Measurements from ENCODE around the gene RASA4B.
"Not testable (repeated sequence)": the region's sequence is repeated elsewhere in the genome, so short reads cannot be mapped to it uniquely, and the experiment has no call there.

The RASA4B gene

DNA sequence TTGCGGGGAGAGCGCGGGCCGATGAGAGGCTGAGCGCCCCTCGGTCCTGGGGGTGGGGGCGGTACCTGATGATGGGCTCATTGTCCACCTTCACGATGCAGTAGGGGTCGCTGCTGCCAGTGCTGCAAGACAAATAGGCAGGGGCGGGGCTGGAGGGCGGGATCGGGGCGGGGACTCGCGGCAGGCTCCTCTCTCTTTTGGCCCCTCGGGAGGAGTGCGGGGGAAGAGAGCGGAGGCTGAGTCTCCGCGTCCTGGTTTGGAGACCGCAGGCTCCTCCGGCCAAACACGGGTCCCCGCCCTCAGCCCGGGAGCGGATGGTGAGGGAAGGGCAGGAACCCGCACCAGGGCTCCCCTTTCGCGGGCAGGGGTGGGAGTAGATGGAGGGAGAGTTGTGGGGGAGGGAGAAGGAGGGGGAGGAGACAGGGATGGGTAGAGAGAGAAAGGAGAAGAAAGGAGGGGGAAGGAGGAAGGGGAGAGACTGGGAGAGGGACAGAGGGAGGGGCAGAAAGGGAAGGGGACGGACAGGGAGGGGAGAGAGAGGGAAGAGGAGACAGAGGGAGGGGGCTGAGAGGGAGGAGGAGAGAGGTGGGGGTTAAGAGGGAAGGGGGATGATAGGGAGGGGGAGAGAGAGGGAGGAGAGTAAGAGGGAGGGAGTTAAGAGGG lies 5.6 kb downstream of the RASA4B start:
- DNase-seq (ENCODE audit: low read depth in 2 of 2) = not testable (repeated sequence)

DNA sequence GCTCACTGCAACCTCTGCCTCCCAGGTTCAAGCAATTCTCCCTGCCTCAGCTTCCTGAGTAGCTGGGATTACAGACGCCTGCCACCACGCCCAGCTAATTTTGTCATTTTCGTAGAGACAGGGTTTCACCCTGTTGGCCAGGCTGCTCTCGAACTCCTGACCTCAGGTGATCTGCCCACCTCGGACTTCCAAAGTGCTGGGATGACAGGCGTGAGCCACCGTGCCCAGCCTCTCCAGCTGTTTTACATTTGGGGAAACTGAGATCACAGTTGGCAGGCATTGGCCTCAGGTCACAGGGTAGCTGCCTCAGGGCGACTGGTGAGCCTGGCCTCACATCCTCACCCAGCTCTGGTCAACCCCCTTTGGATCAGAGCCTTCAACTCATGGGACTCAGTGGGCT lies 7.0 kb downstream of the RASA4B start:
- DNase-seq (ENCODE audit: low read depth in 2 of 2) = not testable (repeated sequence)

DNA sequence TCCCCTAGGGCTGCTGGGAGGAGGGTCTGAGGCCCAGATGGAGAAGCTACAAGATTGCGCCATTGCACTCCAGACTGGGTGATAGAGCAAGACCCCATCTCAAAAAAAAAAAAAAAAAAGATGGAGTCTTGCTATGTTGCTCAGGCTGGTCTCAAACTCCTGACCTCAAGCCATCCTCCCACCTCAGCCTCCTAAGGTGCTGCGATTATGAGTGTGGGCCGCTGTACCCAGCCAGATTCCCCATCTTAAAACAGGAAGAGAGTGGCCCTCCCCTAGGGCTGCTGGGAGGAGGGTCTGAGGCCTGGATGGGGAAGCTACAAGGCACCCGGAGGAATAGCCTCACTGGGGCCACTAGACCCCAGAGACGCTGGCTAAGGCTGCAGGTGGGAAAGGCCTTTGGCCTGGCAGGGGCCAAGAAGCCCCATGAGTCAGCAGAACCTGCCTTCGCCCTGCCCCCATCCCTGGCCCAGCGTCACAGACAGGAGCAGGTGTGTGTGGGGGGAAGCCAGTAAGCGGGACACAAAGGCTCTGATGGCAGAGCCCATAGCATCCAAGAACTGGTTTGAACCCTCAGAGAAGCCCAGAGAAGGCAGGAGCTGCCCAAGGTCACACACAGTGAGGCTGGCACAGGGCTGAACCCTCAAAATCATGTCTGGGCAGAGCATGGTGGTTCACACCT lies 10.0 kb downstream of the RASA4B start:
- DNase-seq (ENCODE audit: low read depth in 2 of 2) = not testable (repeated sequence)

DNA sequence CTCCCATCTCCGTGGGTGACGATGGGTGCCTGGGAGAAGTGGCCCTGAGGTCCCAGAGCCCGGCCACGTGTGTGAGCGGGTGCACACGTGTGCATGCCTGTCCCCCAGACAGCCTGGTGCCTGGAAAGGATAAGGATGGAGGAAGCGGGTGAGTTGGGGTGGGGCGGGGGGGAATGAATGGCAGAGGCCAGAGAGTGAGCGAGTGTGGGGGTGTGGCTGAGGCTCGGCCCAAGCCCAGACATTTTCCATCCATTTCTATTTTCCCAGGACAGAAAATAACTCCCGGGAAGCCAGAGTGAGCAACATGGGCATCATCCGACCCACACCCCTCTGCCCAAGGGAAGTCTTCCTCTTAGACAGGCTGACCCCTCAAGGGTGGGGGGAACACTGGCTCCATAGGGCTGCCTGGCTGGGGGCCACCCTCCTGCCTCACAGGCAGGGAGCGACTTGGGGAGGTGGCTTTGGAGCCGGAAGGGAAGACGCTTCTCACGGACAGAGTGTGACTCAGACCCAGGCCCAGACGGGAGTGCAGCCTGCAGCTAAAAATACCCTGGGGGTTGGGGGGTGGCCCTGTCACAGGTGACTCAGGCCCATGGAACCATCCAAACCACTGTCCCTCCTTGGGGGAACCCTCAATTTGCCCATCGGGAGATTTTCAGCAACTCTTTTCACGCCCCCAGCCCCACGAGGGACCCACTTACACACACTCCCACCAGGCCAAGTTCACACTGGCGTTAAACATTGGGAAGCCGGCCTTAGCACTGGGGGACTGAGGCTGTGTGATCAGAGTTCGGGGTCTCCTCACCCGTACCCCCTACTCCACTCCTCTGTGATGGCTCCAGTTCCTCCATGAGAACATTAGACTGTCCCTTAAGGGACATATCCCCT lies 12.0 kb downstream of the RASA4B start:
- not testable (repeated sequence) for DNase-seq (ENCODE audit: low read depth in 2 of 2)

DNA sequence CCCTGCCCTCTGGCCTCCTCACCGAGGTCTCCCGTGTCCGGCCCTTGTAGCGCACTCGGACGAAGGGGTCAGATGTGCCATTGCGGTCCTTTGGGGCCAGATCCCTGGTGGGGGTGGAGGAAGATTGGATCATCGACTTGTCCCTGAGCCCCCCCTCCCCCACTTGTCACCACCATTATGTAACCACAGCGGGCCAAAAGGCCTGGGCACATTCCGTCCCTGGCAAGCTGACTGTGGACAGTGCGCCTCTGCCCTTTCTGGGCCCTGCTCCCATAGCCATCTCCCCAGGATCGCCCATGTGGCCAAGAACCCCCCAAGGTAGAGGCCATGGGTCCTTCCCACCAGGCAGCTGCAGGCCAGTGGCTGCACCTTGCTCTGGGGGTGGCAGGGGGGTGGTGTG lies 14.4 kb downstream of the RASA4B start:
- DNase-seq (ENCODE audit: low read depth in 2 of 2) = not testable (repeated sequence)

DNA sequence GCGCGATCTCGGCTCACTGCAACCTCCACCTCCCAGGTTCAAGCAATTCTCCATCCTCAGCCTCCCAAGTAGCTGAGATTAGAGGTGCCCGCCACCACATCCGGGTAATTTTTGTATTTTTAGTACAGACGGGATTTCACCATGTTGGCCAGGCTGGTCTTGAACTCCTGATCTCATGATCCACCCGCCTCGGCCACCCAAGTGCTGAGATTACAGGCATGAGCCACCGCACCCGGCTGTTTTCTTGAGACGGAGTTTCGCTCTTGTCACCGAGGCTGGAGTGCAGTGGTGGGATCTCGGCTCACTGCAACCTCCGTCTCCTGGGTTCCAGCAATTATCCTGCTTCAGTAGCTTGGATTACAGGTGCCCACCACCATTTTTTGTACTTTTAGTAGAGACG lies 19.3 kb downstream of the RASA4B start:
- not testable (repeated sequence) for DNase-seq (ENCODE audit: low read depth in 2 of 2)

DNA sequence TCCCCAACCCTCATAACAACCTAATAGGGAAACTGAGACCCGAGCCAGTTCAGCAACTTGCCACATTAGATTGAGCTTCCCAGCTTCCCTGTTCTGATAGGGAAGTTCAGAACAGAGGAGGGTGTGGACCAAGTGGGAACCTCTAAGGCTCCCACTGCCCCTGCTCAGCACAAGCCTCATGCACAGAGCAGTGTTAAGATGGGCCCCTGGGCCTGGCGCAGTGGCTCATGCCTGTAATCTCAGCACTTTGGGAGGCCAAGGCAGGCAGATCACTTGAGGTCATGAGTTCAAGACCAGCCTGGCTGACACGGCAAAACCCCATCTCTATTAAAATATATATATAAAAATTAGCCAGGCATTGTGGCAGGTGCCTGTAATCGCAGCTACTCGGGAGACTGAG lies 20.3 kb downstream of the RASA4B start:
- DNase-seq (ENCODE audit: low read depth in 2 of 2) = not testable (repeated sequence)

DNA sequence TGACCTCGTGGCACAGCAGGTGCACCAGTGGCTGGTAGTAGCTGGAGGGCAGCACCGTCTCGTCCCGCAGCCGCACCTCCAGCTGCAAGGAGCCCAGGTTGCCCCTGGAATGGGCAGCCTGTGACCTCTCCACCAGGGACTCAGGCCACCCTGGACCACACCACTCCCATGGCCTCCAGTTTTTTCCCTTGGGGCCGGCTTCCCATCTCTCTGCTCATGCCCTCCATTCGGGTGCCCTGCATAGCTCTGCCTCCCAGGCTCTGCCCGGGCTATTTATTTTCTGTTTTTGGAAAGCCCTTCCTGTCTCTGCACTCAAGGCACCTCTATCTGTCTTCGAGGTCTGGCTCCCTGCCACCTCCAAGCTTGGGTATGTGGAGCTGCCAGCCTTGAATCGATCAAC lies 20.7 kb downstream of the RASA4B start:
- DNase-seq (ENCODE audit: low read depth in 2 of 2) = not testable (repeated sequence)

DNA sequence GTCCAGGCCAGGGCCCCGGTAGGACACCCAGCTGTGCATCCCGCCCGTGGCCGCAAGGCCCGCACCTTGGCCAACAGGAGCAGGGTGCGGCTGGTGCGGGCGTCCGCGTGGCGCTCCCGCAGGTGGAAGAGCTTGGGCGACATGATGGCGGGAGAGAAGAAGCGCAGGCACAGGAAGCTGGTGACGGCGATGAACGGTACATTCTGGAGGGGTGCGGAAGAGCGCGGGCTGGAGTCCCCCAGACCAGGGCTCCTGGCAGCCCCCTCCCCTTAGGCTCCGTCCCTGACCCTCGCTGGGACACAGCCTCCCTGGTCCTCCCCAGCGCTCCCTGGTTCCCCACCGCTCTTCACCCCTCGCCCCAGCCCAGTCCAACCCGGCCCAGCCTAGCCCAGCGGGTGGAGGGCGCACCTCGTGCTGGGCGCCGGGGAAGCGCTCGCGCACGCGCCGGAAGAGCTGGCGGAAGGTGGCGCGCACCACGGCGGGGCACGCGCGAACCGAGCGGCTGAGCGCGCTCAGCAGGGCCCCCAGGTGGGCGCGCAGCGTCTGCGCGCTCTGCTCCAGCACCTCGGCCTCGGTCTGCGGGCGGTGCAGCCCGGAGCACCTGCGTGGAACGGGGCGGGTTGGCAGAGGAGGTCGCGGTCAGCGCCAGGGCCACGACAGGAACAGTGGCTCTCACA lies 23.0 kb downstream of the RASA4B start:
- DNase-seq (ENCODE audit: low read depth in 2 of 2) = not testable (repeated sequence)

DNA sequence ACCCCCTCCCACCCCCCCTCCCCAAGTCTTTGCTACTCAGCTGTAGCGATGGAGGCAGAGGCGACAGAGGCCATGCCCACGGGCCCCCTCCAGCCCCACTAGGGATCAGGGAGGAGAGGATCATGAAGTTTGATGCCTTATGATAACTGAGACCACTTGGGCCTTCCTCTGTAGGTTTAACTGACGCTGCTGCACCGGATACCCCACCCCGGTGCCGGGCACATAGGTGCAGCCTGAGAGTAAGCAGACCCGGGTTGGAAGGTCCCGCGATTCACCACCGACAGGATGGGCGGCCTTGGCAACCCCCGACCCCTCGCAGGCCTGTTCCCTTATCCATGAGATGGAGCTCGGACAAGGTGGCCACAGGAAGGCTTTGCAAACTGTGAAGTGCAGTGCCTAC lies 23.6 kb downstream of the RASA4B start:
- not testable (repeated sequence) for DNase-seq (ENCODE audit: low read depth in 2 of 2)

DNA sequence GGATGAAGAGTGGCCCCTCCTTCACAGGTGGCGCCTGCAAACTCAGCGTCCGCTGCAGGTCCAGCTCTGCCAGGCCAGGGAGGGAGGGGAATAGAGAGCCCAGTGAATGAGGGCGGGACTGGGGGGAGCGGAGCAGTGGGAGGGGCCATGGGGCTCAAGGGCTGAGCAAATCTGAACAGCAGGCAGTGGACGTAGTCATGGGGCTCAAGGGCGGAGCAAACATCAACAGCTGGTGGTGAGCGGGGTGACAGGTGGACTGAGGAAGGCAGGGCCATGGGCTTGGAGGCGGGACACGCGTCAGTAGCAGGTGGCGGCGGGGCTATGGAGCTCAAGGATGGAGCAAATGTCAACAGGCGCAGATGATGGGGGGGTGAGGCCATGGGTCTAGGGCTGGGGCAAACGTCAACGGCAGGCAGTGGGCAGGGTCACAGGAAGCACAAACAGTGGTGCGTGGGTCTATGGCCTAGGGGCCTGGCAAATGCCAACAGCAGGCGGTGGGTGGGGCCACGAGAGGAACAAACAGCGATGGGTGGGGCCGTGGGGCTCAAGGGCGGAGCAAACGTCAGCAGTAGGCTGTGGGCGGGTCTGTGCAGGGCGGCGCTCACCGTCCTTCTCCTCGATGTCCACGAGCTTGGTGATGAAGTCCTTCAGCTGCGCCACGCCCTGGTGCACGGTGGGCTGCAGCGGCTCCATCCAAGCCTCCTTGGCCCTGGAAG lies 24.2 kb downstream of the RASA4B start:
- DNase-seq (ENCODE audit: low read depth in 2 of 2) = not testable (repeated sequence)

DNA sequence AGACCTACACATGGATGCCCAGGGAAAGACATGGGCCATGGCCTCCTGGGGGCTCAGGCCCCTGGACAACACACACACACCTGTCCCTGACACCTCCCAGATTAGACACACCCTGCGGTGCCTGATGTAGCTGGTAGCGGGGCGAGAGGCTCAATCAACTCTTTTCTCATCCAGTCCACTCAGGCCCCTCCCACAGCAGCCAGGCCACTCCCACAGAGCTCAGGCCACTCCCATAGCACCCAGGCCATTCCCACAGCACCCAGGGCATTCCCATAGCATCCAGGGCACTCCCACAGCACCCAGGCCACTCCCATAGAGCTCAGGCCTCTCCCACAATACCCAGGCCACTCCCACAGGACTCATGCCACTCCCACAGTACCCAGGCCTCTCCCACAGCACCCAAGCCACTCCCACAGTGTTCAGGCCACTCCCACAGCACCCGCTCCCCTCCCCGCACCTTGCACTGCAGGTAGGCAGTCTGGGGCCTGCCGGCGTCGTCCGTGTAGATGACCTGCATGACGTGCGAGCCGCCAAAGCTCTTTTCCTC lies 27.0 kb downstream of the RASA4B start:
- DNase-seq (ENCODE audit: low read depth in 2 of 2) = peak; percentile 35 to 69

DNA sequence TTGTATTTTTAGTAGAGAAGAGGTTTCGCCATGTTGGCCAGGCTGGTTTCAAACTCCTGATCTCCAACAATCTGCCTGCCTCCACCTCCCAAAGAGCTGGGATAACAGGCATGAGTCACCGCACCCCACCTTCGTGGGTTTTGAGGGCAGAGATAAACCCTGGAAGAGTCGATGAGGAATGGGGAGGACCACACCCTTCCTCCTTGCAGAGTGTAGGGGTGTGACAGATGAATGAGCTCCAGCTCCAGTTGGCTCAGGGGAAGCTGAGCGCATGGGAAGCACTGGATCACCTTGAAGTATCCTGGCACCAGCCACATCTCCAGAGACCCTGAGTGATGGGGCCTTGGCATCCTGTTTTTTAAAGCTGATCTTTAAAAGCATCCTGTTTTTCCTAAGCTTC lies 33.3 kb downstream of the RASA4B start:
- not testable (repeated sequence) for DNase-seq (ENCODE audit: low read depth in 2 of 2)

DNA sequence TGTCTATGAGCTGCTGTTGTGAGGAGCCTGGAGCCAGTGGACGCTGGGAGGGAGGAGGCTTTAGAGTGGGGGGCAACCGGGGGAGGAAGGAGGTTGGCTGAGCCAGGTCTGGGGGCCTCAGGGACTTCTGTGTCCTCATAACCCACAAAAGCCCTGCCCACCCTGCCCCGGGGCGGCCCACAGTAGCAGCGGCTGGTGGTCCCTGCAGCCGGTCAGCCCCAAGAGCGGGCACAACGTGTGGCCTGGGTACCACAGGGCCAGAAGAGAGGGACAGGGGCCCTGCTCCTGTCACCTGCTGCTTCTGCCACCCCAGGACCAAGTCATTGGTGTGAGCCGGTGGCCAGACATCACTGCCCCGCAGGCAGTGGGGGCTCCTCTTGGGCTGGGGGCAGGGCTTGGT lies 35.6 kb downstream of the RASA4B start:
- DNase-seq (ENCODE audit: low read depth in 2 of 2) = not testable (repeated sequence)

DNA sequence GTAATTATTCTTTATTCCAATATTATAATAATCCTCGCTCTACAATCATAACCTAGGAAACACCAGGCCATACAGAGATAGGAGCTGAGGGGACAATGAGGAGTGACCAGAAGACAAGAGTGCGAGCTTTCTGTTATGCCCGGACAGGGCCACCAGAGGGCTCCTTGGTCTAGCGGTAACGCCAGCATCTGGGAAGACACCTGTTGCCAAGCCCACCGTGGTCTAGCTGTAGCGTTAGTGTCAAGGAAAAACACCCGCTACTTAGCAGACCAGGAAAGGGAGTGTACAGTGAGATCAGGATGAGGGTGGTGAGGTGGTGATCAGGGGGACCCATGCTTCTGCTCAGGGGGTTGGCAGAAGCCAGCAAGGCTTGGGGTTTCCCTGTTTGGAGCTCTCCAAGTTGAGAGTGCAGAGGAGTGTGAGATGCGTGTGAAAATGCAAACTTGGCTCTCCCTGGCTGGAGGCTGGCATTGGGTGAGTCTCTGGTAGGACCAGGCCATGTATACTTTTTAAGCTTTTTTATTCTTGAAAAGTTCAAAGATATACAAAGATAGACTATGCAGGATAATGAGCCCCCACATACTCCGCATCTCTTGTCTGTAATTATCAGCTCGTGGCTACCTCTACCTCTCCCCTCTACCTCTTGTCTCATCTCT lies 37.5 kb downstream of the RASA4B start:
- DNase-seq (ENCODE audit: low read depth in 2 of 2) = not testable (repeated sequence)

DNA sequence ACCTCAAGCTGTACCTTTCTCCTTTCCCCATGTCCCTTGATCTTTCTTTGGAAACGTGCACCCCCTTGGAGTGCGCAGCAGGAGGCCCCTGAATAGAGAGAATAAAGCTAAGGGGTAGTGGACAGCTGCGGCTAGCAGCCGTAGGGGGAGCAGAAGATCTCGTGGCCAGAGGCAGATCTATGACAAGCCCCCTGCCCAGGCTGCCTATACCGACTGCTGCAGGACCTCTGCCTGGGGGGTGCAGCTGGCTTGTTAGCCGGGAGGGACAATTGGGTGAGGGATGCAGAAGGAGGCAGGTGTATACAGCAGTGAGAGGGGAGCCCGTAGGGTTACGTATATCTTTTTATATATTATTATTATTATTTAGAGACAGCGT lies 38.4 kb downstream of the RASA4B start:
- not testable (repeated sequence) for DNase-seq (ENCODE audit: low read depth in 2 of 2)

DNA sequence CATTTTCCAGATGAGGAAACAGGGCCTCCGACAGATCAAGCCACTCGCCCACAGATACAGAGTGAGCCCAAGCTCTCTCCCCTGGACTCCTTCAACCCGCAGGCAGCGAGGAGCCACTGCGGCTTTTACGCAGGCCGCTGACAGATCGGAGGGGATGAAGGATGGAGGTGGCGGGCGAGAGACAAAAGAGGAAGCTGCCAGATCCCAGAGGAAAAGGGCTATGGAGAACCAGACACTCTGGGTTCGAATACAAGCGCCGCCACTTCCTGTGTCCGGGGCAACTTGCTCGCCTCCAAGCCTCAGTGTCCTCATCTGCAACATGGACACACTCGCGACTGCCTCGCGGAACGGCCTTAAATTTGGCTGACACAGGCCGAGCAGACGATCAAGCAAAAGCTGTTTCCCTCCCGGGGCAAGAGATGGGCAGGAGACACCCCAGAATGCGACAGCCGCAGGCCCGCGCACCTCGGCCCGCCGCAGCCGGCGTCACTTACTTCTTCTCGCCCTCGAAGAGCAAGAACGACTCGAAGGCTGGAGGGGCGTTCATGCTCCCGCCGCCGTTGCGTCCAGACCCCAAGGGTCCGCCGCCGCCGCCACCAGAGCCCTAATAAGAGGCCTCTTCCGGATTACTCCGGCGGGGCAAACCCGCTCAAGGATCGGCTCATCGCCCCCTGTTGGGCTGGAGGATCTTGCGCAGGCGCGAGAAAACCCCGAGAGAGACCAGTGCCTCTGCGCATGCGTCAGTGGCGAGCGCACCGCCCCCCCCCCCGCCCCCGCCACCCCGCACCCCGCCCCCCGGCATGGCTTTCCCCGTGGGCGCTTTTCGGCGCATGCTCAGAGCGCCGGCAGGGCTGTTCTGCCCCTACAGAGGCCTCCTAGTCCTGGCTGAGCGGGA lies 39.0 kb downstream of the RASA4B start, which contains the start of gene POLR2J:
POLR2J (minus strand) TSS at position 609 of the 895 bp plus-strand sequence; CDS start at position 547, 62 bp downstream.
- peak; percentile 82 to 85 for DNase-seq (ENCODE audit: low read depth in 2 of 2)

DNA sequence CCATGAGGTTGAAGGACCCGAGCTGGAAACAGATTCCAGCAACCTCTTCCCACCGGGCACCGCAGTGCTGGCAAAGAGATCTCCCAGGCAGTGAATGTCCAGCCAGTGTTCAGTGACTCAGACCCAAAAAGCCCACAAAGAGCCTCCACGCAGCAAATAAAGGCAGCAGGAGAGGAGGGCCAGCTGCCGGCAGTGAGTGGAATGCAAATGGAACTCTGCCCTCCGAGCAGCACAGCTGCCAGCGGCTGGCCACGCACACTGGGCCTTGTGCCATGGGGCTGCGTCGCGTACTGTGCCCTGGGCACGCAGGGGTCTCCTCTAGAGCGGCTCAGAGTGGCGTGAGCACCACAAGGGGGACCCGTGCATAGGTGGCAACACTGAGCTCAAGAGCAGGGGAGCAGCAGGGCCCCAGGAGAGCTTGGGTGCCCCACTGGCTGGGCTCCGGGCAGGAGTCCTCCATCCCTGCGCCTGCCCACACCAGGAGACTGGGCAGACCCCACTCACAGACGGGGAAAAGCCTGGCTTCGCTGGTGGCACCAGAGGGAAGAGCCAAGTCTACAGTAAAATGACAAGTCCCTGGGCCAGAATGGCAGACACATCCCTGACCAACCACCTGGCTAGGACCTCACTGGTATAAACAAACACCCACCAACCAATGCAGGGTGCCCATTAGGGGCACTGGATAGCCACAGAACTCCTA lies 42.7 kb downstream of the RASA4B start:
- not testable (repeated sequence) for DNase-seq (ENCODE audit: low read depth in 2 of 2)

Data from stimulated activated CD4-positive, alpha-beta T cell treated with anti-CD3 and anti-CD28 coated beads, Interleukin-12 subunit alpha, Interleukin-12 subunit beta, amount 100 ng/mL, for 24 hours (primary cell).